SH-SY5Y (cell line): Measurements from ENCODE around the gene OOSP3.

Experiments used
- GATA2 ChIP-seq: IDR thresholded peaks from 2 replicates; pipeline ENCODE4 v1.6.1; 2011; ENCODE audit warnings: mild to moderate bottlenecking, low read depth, low read length
- GATA3 ChIP-seq: IDR thresholded peaks from 2 replicates; pipeline ENCODE4 v1.6.1; 2011; ENCODE audit warnings: low read depth, mild to moderate bottlenecking, low read length, moderate library complexity

- TF ChIP-seq GATA2 (no peak), GATA3 (no peak)
Observed at GRCh38 chr11:59833602-59834001, 45.0 kb upstream of the OOSP3 start.
